ENCODE measurements around the gene SULF2.
A peak's percentile ranks its signal among the peaks of the same experiment; 100 is the strongest.

SULF2 gene

DNA sequence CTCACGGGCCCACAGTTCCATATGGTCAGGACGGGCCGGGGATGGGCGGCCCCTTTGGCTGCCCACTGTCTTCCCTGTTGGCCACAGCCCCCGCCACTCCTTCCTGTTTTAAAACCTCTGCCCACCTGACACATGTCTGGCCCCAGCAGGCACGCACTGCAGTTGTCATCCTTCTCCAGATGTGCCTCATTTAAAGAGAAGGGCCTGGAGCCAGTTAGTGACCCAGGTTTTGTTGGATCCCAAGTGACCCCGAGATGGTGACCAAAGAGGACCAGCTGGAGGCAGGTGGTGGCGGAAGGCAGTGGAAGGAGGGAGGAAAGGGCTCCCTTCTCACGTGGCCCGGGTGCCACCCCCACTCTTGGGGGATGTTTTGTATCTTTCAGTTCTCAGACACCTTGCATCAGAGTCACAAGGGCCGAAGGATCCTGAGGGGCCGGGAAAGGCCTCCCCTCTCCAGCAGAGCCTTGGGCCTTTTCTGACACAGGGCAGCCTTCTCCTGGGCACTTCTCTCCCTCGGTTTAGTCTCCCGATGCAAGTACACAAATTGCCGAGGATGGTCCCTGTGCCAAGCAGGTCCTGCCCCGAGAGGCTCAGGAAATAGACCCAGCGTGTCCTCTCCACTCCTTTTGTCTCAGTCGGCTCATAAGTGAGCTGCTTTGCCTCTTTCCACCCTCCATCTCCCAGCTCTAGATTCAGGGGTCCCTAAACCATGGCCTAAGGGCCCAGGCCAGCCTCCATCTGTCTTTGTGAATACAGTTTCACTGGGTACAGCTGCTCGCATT lies 117.6 kb downstream of the SULF2 start:
- peaks cover 0 to 61% (median 0%) of the 10 kb centered on the region in 11 experiments; a peak in 4 of 22 replicates for H3K36me3 ChIP-seq
- peaks cover 0 to 36% (median 0%) of the 10 kb centered on the region in 11 experiments; a peak in 7 of 22 replicates for H4K20me1 ChIP-seq
- no peak overlapping the region for H3K9ac ChIP-seq
- peak overlapping the region in 9 of 11 experiments; percentile 13 to 65 (median 44); a peak in 14 of 22 replicates for H3K4me2 ChIP-seq
- H3K4me1 ChIP-seq: peaks cover 5 to 30% (median 23%) of the 10 kb centered on the region in 10 experiments; a peak in 18 of 20 replicates
- H3K4me3 ChIP-seq: no peak overlapping the region
- no peaks in the 10 kb centered on the region for H3K27me3 ChIP-seq
- no peak overlapping the region for H3K27ac ChIP-seq
- no peaks in the 10 kb centered on the region for H3K9me3 ChIP-seq (replicated peaks in 1 of 11)
- no peak for TF ChIP-seq Cebpa-rat (IDR thresholded peaks at IDR 0.05)

DNA sequence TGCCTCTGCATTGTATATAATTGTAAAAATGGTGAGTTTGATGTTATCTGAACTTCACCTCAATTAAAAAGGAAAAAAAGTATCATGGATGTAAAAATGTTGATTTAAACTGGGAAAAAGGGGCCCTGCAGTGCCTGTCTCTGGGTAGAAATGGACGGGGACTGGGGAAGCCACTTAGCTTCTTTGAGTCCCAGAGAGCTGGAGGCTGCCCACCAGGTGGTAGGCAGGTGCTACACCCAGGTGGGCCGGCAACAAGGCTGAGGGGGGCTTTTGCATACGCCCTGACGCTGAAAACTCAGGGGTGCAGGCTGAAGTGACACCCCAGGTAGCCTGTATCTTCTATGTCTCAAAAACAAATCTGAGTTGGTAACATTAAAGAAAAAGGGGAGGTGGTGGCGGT lies 118.2 kb downstream of the SULF2 start:
- no peak overlapping the region for H3K9ac ChIP-seq
- H3K4me3 ChIP-seq: no peak overlapping the region
- no peaks in the 10 kb centered on the region for H3K9me3 ChIP-seq (replicated peaks in 1 of 11)
- no peak for TF ChIP-seq Cebpa-rat (IDR thresholded peaks at IDR 0.05)
- H3K27ac ChIP-seq: no peak overlapping the region
- no peaks in the 10 kb centered on the region for H3K27me3 ChIP-seq
- peaks cover 0 to 43% (median 0%) of the 10 kb centered on the region in 11 experiments; a peak in 7 of 22 replicates for H4K20me1 ChIP-seq
- H3K4me2 ChIP-seq: peak overlapping the region in 8 of 11 experiments; percentile 9 to 65 (median 44); a peak in 13 of 22 replicates
- H3K4me1 ChIP-seq: peaks cover 5 to 30% (median 23%) of the 10 kb centered on the region in 10 experiments; a peak in 18 of 20 replicates
- H3K36me3 ChIP-seq: peaks cover 0 to 61% (median 4%) of the 10 kb centered on the region in 11 experiments; a peak in 10 of 22 replicates

DNA sequence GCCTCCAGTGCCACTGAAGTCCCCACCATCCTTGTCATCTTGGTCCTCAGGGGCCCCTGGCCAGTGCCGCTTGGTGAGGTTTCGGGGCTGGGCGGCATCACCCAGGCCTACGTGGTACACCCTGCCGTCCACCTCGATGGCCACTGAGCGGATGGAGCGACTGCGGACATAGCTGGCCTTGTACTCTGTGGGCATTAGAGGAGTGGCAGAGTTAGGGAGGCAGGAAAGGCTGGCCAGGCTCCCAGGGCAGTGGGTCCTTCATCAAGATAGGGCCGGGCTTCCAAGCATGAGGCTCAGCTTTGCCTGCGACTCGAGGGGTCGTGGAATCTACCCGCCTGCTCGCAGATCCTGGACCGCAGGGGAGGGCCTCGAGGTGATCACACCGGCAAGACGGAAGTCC lies 119.0 kb downstream of the SULF2 start:
- Histone ChIP-seq H3K36me3 (peaks cover 0 to 63% (median 12%) of the 10 kb centered on the region in 11 experiments; a peak in 14 of 22 replicates), H3K4me2 (no peak overlapping the region), H3K4me1 (peaks cover 5 to 30% (median 23%) of the 10 kb centered on the region in 10 experiments; a peak in 18 of 20 replicates), H3K27me3 (no peaks in the 10 kb centered on the region), H3K27ac (no peak overlapping the region), H4K20me1 (peaks cover 0 to 51% (median 0%) of the 10 kb centered on the region in 11 experiments; a peak in 8 of 22 replicates), H3K4me3 (no peak overlapping the region), H3K9ac (no peak overlapping the region), H3K9me3 (replicated peaks in 1 of 11) (no peaks in the 10 kb centered on the region)
- TF ChIP-seq Cebpa-rat (IDR thresholded peaks at IDR 0.05): no peak

DNA sequence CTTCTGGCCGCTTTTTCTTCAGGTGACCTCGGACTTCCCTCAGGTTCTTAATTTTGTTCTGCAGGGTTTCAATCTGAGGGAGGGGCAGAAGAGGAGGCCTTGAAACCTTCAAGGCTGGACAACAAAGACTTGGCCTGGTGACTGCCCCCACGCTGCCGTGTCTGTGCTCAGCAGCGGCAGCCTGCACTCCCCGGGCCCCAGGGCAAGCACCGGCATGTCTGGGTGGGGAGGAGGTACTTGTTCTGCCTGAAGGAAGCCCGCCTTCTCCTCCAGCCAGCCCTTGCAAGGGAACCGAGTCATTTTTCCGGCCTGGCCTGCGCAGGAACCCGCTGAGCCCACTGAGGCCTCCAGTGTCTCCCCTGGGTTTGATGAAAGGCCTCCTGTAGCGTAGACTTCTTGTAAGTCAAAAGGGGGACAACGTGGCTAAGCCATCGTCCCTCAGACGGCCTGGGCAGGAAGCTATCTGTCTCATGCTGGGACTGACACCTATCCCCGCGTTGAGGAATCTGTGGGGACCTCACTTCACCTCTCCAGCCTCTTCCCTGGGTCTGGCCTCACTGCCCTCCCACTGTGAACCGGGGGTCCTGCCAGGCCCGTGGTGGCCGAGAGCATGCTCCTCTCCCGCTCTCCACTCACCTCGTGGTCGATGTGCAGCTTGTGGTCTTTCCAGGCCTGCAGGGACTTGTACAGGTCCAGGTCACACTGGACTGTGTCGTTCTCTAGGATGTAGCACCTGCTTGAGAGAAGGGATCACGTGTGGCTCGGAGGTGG lies 119.9 kb downstream of the SULF2 start:
- Histone ChIP-seq H3K36me3 (peaks cover 0 to 67% (median 21%) of the 10 kb centered on the region in 11 experiments; a peak in 15 of 22 replicates), H3K27me3 (no peaks in the 10 kb centered on the region), H4K20me1 (peaks cover 0 to 55% (median 0%) of the 10 kb centered on the region in 11 experiments; a peak in 8 of 22 replicates), H3K4me2 (no peak overlapping the region), H3K4me3 (no peak overlapping the region), H3K27ac (no peak overlapping the region), H3K9me3 (replicated peaks in 1 of 11) (no peaks in the 10 kb centered on the region), H3K4me1 (peaks cover 5 to 37% (median 26%) of the 10 kb centered on the region in 10 experiments; a peak in 18 of 20 replicates), H3K9ac (no peak overlapping the region; a peak in 1 of 22 replicates)
- no peak for TF ChIP-seq Cebpa-rat (IDR thresholded peaks at IDR 0.05)

DNA sequence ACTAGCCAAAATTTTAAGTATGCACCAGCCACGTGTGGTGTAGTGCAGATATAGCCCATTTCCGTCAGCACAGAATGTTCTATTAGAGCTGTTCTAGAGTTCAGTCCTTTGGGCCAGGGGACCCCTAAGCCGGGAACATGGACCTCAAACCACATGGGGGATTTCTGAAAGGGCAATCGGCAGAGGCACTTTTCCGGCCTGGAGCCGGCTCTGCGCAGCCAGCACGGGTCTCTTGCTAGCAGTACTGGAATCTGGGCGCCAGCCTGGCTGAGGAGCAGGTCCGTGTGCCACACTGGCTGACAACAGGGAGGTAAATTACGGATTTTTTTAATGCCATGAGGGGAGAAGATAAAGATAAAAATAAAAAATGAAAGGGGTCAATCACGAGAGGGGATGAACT lies 120.5 kb downstream of the SULF2 start:
- Histone ChIP-seq H4K20me1 (peaks cover 0 to 62% (median 0%) of the 10 kb centered on the region in 11 experiments; a peak in 8 of 22 replicates), H3K4me1 (peaks cover 5 to 44% (median 27%) of the 10 kb centered on the region in 10 experiments; a peak in 18 of 20 replicates), H3K9me3 (replicated peaks in 1 of 11) (no peaks in the 10 kb centered on the region), H3K36me3 (peaks cover 0 to 74% (median 24%) of the 10 kb centered on the region in 11 experiments; a peak in 15 of 22 replicates), H3K27ac (no peak overlapping the region), H3K27me3 (no peaks in the 10 kb centered on the region), H3K9ac (no peak overlapping the region; a peak in 1 of 22 replicates), H3K4me2 (no peak overlapping the region), H3K4me3 (no peak overlapping the region)
- no peak for TF ChIP-seq Cebpa-rat (IDR thresholded peaks at IDR 0.05)

DNA sequence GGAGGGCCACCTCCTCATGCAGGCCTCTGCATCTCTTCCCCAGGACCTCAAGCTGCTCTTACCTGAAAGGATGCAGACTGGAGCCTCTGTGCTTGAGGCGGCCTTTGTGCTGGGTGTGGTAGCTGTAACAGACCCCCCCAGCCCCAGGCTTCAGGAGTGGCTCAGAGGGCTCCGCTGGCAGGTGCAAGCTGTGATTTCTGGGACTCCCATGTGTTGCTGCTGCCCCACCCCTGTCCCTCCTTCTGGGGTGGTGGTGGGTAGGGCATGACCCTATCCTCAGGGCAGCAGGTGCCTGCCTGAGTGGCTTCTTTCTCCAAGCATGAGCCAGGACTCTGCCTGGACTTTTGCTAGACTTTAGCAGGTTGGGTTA lies 121.2 kb downstream of the SULF2 start:
- Histone ChIP-seq H3K9me3 (replicated peaks in 1 of 11) (no peaks in the 10 kb centered on the region), H3K4me1 (peaks cover 5 to 45% (median 27%) of the 10 kb centered on the region in 10 experiments; a peak in 18 of 20 replicates), H3K9ac (peak overlapping the region in 2 of 11 experiments; percentile 6 to 11; a peak in 1 of 22 replicates), H3K27me3 (no peaks in the 10 kb centered on the region), H3K27ac (no peak overlapping the region), H3K4me3 (no peak overlapping the region), H3K36me3 (peaks cover 3 to 76% (median 28%) of the 10 kb centered on the region in 11 experiments; a peak in 15 of 22 replicates), H4K20me1 (peaks cover 0 to 64% (median 0%) of the 10 kb centered on the region in 11 experiments; a peak in 8 of 22 replicates), H3K4me2 (peak overlapping the region in 4 of 11 experiments; percentile 0 to 37 (median 18); a peak in 5 of 22 replicates)
- no peak for TF ChIP-seq Cebpa-rat (IDR thresholded peaks at IDR 0.05)

DNA sequence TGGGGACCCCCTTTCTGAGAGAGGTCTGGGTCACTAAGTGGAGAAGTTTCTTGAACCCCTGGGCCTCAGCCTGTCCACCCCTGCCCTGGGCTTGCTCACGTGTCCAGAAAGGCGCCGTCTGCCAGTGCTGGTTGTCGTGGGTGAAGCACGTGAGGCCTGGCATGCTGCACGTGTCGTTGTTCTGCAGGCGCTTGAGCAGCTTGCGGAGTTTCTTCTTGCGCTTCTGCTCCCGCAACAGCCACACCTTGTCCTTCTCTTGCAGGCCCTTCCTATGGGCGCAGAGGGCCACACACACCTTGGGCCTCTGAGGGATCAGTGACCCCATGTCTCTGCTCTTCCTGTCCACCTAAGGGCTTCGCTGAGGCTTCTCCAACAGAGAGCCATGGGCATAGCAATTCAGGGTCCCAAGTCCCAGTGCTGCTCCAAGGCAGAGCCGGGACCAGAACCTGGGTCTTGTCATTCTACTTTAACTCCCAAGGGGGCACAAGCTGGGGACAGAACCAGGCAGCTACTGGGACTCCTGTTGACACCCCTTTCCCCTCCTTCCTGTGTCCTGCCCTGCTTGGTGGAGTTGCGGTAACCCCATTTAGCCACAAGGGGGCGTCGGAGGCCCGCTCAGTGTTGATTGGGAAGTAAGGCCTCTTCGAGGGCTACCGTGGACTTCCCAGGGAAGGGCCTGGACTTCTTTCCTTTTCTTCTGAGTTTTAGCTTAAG lies 121.8 kb downstream of the SULF2 start:
- Histone ChIP-seq H3K4me1 (peaks cover 5 to 40% (median 23%) of the 10 kb centered on the region in 10 experiments; a peak in 18 of 20 replicates), H3K4me2 (peak overlapping the region in 3 of 11 experiments; percentile 6 to 37 (median 29); a peak in 5 of 22 replicates), H3K36me3 (peaks cover 5 to 76% (median 33%) of the 10 kb centered on the region in 11 experiments; a peak in 16 of 22 replicates), H3K9me3 (replicated peaks in 1 of 11) (no peaks in the 10 kb centered on the region), H3K9ac (peak overlapping the region in 1 of 11 experiments; percentile 6; a peak in 1 of 22 replicates), H3K4me3 (no peak overlapping the region), H3K27me3 (no peaks in the 10 kb centered on the region), H3K27ac (no peak overlapping the region), H4K20me1 (peaks cover 0 to 69% (median 0%) of the 10 kb centered on the region in 11 experiments; a peak in 10 of 22 replicates)
- TF ChIP-seq Cebpa-rat (IDR thresholded peaks at IDR 0.05): no peak

Data from BLaER1 treated with 17β-estradiol and CSF1 and Interleukin-3, amounts not matched to agents 10 nM and 100 nM (cell line).